ENCODE data around the gene ATG9B.

- no peak for TF ChIP-seq CTCF (conservative IDR thresholded peaks at IDR 0.05)
- TF ChIP-seq EZH2 (IDR thresholded peaks at IDR 0.05; ENCODE audit: low read depth), result no peak
These were observed at the start of gene ATG9B for GRCh38 chr7:151024435-151025056.
